CD4-positive, alpha-beta T cell (primary cell): ENCODE results near the gene RCOR3. TPM values are rescaled to one million over a fixed set of nuclear protein-coding genes. Genes with fewer than 3 reads are reported as not detected.

Experiments used
- ATAC-seq: fragments of 200-7000 bp; cut with Tn5 transposase; one replicate; pipeline ENCODE4 v1.10.0; 2022; ENCODE audit warnings: mild to moderate bottlenecking; ENCODE audit not compliant: poor library complexity
- CTCF ChIA-PET: fragments of 350-600 bp; sonication (Branson Sonifier 250); formaldehyde crosslinking; loops from one replicate; lab custom pipeline; 2021; ENCODE audit warnings: antibody characterized with exemption, inconsistent platforms; lab: Charles Lee
- POLR2A ChIA-PET: fragments of 350-600 bp; sonication (Branson Sonifier 250); formaldehyde crosslinking; loops from one replicate; lab custom pipeline; 2021; ENCODE audit warnings: antibody characterized with exemption, inconsistent platforms; lab: Charles Lee
- DNase-seq, 14 experiments: peaks; one replicate each; pipeline ENCODE4 v3.0.0-alpha.2; 2013 to 2020; ENCODE audit warnings: mixed read lengths in 2 of 14
- H3K27ac ChIP-seq, 2 donors: one replicate each; pipeline versions ENCODE4 v1.5.1 to v1.7.0; 2013; ENCODE audit warnings: low read length in 2 of 2, low read depth in 1 of 2, mild to moderate bottlenecking in 1 of 2
- H3K27me3 ChIP-seq, 2 experiments: 1 replicate in 1 of 2; 2 replicates in 1 of 2; pipeline versions ENCODE4 v1.6.1 to v1.7.0; 2013; ENCODE audit warnings: low read length in 2 of 2, control low read depth in 1 of 2, mild to moderate bottlenecking in 1 of 2, moderate library complexity in 1 of 2; ENCODE audit not compliant: insufficient read depth in 2 of 2, control insufficient read depth in 1 of 2
- H3K36me3 ChIP-seq: one replicate; pipeline ENCODE4 v1.6.1; 2013; ENCODE audit warnings: low read length, control low read depth; ENCODE audit not compliant: insufficient read depth
- H3K4me1 ChIP-seq: one replicate; pipeline ENCODE4 v1.6.1; 2013; ENCODE audit warnings: low read length, control low read depth; ENCODE audit not compliant: insufficient read depth
- H3K4me3 ChIP-seq: one replicate; pipeline ENCODE4 v1.5.1; 2013; ENCODE audit warnings: mild to moderate bottlenecking, low read length, moderate library complexity
- H3K9me3 ChIP-seq, 2 experiments: 1 replicate in 1 of 2; 2 replicates in 1 of 2; pipeline versions ENCODE4 v1.6.1 to v1.7.0; 2013; ENCODE audit warnings: low read length in 2 of 2, mild to moderate bottlenecking in 2 of 2, control low read depth in 1 of 2, moderate library complexity in 1 of 2; ENCODE audit not compliant: control insufficient read depth in 1 of 2, insufficient read depth in 1 of 2
- H3K27ac Mint-ChIP-seq: one replicate; pipeline ENCODE4 v1.8.0; 2020; ENCODE audit warnings: mixed read lengths
- H3K27me3 Mint-ChIP-seq: one replicate; pipeline ENCODE4 v1.8.0; 2021; ENCODE audit warnings: mixed read lengths
- H3K36me3 Mint-ChIP-seq: one replicate; pipeline ENCODE4 v1.8.0; 2021; ENCODE audit warnings: low read depth, mixed read lengths
- H3K4me1 Mint-ChIP-seq: one replicate; pipeline ENCODE4 v1.8.0; 2021; ENCODE audit warnings: low read depth, mixed read lengths
- H3K4me3 Mint-ChIP-seq: one replicate; pipeline ENCODE4 v1.8.0; 2020; ENCODE audit warnings: mild to moderate bottlenecking, mixed read lengths
- H3K9me3 Mint-ChIP-seq: one replicate; pipeline ENCODE4 v1.8.0; 2020; ENCODE audit warnings: mixed read lengths
- intact Hi-C, 2 experiments: fragments of 100-400 bp; cut with DNase I in 1 of 2; cut with micrococcal nuclease in 1 of 2; formaldehyde crosslinking; loops; one replicate each; pipeline versions ENCODE4 v1.15.1 to v1.9.0; 2023 to 2025; cut with DNase I, micrococcal nuclease
- total RNA-seq, 174 experiments: library from RNA in 2 of 174; stranded (reverse) in 2 of 174; gene quantifications; one replicate each; pipeline ENCODE4 v1.2.3 and lab custom pipeline; 2021 to 2026
- TF ChIP-seq, protein P1 (sequence below): fragments of 200-600 bp; IDR thresholded peaks from one replicate; pipeline ENCODE4 v1.8.0; 2022; ENCODE audit warnings: antibody characterized with exemption, mild to moderate bottlenecking

RCOR3 gene
- total RNA-seq, 2 experiments from 2014 or later, result 55.7 to 60.5 TPM

DNA sequence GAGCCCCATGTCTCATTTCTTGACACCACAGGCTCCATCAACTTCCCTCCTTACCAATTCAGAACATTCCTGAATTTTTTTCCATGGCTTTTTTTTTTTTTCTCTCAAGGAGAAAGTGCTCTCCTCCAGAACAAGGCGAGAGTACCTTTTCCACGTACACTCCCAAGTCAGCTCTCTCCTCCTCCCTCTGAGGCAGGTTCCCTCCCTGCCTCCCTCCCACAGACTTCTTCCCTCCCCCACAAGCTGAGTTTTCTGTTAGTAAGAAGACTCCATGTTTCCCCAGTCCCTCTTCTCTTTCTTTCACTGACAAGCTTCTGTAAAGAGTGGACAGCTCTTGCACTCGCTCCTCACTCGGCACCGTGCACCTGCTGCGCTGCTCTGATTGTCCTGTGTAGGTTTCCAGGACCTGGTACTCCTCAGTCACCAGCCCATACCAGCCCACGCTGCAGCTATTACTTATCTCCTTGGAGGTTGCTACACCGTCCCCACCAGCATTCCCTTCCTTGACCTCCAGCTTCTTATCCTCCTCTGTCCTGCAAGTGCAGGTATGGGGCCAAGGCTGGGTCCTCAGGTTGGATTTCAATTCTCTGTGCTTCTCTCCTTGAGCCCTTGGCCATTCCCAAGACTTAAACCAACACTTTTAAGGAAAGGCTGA lies 71.2 kb downstream of the RCOR3 start:
- peaks cover 18% of the 10 kb centered on the region for H3K36me3 Mint-ChIP-seq
- peak overlapping the region; percentile 83 for H3K27ac Mint-ChIP-seq
- ChIA-PET CTCF (interaction anchor here (1.4 kb wide), 1 partner anchor 146 kb away, joined by 4 read pairs; no protein-coding TSS in a partner anchor), POLR2A (interaction anchor here (4.9 kb wide), 1 partner anchor 7 kb away, joined by 44 read pairs; no protein-coding TSS in a partner anchor)
- peaks cover 88% of the 10 kb centered on the region for H3K4me1 Mint-ChIP-seq
- DNase-seq, result no peak
- H3K9me3 Mint-ChIP-seq, result no peaks in the 10 kb centered on the region
- H3K9me3 ChIP-seq, result no peaks in the 10 kb centered on the region
- ATAC-seq, result no peak
- peak overlapping the region; percentile 95 for H3K4me3 Mint-ChIP-seq
- H3K36me3 ChIP-seq, result peaks cover 3% of the 10 kb centered on the region
- no peaks in the 10 kb centered on the region for H3K27me3 Mint-ChIP-seq
- H3K27ac ChIP-seq, result peak overlapping the region in 1 of 2 donors; percentile 72
- peak overlapping the region; percentile 86 for H3K4me3 ChIP-seq
- no peaks in the 10 kb centered on the region for H3K27me3 ChIP-seq
- intact Hi-C loops, result no loop called here
- TF ChIP-seq, protein P1, sequence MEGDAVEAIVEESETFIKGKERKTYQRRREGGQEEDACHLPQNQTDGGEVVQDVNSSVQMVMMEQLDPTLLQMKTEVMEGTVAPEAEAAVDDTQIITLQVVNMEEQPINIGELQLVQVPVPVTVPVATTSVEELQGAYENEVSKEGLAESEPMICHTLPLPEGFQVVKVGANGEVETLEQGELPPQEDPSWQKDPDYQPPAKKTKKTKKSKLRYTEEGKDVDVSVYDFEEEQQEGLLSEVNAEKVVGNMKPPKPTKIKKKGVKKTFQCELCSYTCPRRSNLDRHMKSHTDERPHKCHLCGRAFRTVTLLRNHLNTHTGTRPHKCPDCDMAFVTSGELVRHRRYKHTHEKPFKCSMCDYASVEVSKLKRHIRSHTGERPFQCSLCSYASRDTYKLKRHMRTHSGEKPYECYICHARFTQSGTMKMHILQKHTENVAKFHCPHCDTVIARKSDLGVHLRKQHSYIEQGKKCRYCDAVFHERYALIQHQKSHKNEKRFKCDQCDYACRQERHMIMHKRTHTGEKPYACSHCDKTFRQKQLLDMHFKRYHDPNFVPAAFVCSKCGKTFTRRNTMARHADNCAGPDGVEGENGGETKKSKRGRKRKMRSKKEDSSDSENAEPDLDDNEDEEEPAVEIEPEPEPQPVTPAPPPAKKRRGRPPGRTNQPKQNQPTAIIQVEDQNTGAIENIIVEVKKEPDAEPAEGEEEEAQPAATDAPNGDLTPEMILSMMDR, result no peak
- peaks cover 88% of the 10 kb centered on the region for H3K4me1 ChIP-seq

GRCh38 chr1:211331011-211331709 lies 72.0 kb downstream of the RCOR3 start:
- Mint-ChIP-seq H3K9me3 (no peaks in the 10 kb centered on the region), H3K4me1 (peaks cover 88% of the 10 kb centered on the region), H3K27ac (peak overlapping the region; percentile 83), H3K4me3 (peak overlapping the region; percentile 95), H3K36me3 (peaks cover 16% of the 10 kb centered on the region), H3K27me3 (no peaks in the 10 kb centered on the region)
- H3K9me3 ChIP-seq, result no peaks in the 10 kb centered on the region
- H3K4me3 ChIP-seq, result no peak overlapping the region
- peaks cover 88% of the 10 kb centered on the region for H3K4me1 ChIP-seq
- ATAC-seq (no peak), DNase-seq (no peak)
- TF ChIP-seq, protein P1, result no peak
- ChIA-PET CTCF (interaction anchor here (0.7 kb wide), 1 partner anchor 1370 kb away, joined by 3 read pairs; no protein-coding TSS in a partner anchor), POLR2A (interaction anchor here (0.6 kb wide), 1 partner anchor 9 kb away, joined by 5 read pairs; no protein-coding TSS in a partner anchor)
- H3K36me3 ChIP-seq, result peaks cover 3% of the 10 kb centered on the region
- H3K27ac ChIP-seq, result peak overlapping the region in 1 of 2 donors; percentile 14
- intact Hi-C loops, result no loop called here
- no peaks in the 10 kb centered on the region for H3K27me3 ChIP-seq

GRCh38 chr1:211332036-211332616 lies 73.0 kb downstream of the RCOR3 start:
- Mint-ChIP-seq H3K27ac (peak overlapping the region; percentile 83), H3K27me3 (no peaks in the 10 kb centered on the region), H3K4me3 (peak overlapping the region; percentile 35), H3K4me1 (peaks cover 93% of the 10 kb centered on the region), H3K36me3 (peaks cover 12% of the 10 kb centered on the region), H3K9me3 (no peaks in the 10 kb centered on the region)
- Histone ChIP-seq H3K27ac (peak overlapping the region in 1 of 2 donors; percentile 35), H3K4me1 (peaks cover 94% of the 10 kb centered on the region), H3K27me3 (no peaks in the 10 kb centered on the region), H3K36me3 (peaks cover 3% of the 10 kb centered on the region), H3K9me3 (no peaks in the 10 kb centered on the region), H3K4me3 (no peak overlapping the region)
- ChIA-PET CTCF (no interaction called here), POLR2A (no interaction called here)
- intact Hi-C loops, result no loop called here
- TF ChIP-seq, protein P1, result no peak
- ATAC-seq (no peak), DNase-seq (no peak)
